GM23248 (cell line): Measurements from ENCODE around the gene LILRB3. TPM values are rescaled to one million over a fixed set of nuclear protein-coding genes. Genes with fewer than 3 reads are reported as not detected.
"Not testable (repeated sequence)": the region's sequence is repeated elsewhere in the genome, so short reads cannot be mapped to it uniquely, and the experiment has no call there.

Experiments used
- DNase-seq: peaks from one replicate; pipeline ENCODE4 v3.0.0-alpha.2; 2015
- H2AFZ ChIP-seq: fragments of 200-600 bp; sonication (generic); 2 replicates; pipeline ENCODE4 v1.6.1; 2016; ENCODE audit warnings: antibody characterized with exemption
- H3F3A ChIP-seq: fragments of 200-600 bp; sonication (generic); 2 replicates; pipeline ENCODE4 v1.6.1; 2016; ENCODE audit warnings: mild to moderate bottlenecking, antibody characterized with exemption, mixed run types; ENCODE audit not compliant: insufficient read depth
- H3K27ac ChIP-seq: fragments of 200-600 bp; sonication (generic); 2 replicates; pipeline ENCODE4 v1.5.1; 2016; ENCODE audit warnings: mild to moderate bottlenecking
- H3K27me3 ChIP-seq: fragments of 200-600 bp; sonication (generic); replicated peaks from 2 replicates; pipeline ENCODE4 v1.6.1; 2016; ENCODE audit warnings: mild to moderate bottlenecking; ENCODE audit not compliant: insufficient read depth
- H3K36me3 ChIP-seq: fragments of 200-600 bp; sonication (generic); 2 replicates; pipeline ENCODE4 v1.6.1; 2016; ENCODE audit warnings: low read depth, mild to moderate bottlenecking
- H3K4me1 ChIP-seq: fragments of 200-600 bp; sonication (generic); 2 replicates; pipeline ENCODE4 v1.6.1; 2016; ENCODE audit warnings: mild to moderate bottlenecking; ENCODE audit not compliant: insufficient read depth
- H3K4me2 ChIP-seq: fragments of 200-600 bp; sonication (generic); one replicate; pipeline ENCODE4 v1.6.1; 2016; ENCODE audit warnings: mild to moderate bottlenecking; ENCODE audit not compliant: unreplicated experiment
- H3K4me3 ChIP-seq: fragments of 200-600 bp; sonication (generic); 2 replicates; pipeline ENCODE4 v1.5.1; 2016; ENCODE audit warnings: mild to moderate bottlenecking
- H3K79me2 ChIP-seq: fragments of 200-600 bp; sonication (generic); 2 replicates; pipeline ENCODE4 v1.6.1; 2016; ENCODE audit warnings: mild to moderate bottlenecking; ENCODE audit not compliant: insufficient read depth
- H3K9ac ChIP-seq: fragments of 200-600 bp; sonication (generic); 2 replicates; pipeline ENCODE4 v1.6.1; 2016; ENCODE audit warnings: mild to moderate bottlenecking
- H3K9me2 ChIP-seq: fragments of 200-600 bp; sonication (generic); 2 replicates; pipeline ENCODE4 v1.6.1; 2016; ENCODE audit warnings: mixed run types, mild to moderate bottlenecking, moderate library complexity; ENCODE audit not compliant: insufficient read depth
- H3K9me3 ChIP-seq: fragments of 200-600 bp; sonication (generic); one replicate; pipeline ENCODE4 v1.6.1; 2017; ENCODE audit warnings: low read depth
- H4K20me1 ChIP-seq: fragments of 200-600 bp; sonication (generic); 2 replicates; pipeline ENCODE4 v1.6.0; 2016; ENCODE audit not compliant: insufficient read depth
- EZH2 ChIP-seq: fragments of 200-600 bp; sonication (generic); IDR thresholded peaks from 2 replicates; pipeline ENCODE4 v1.6.1; 2018; ENCODE audit warnings: antibody characterized with exemption, mild to moderate bottlenecking; ENCODE audit not compliant: insufficient read depth, poor library complexity, severe bottlenecking
- EZH2phosphoT487 ChIP-seq: fragments of 200-600 bp; sonication (generic); IDR thresholded peaks from 2 replicates; pipeline ENCODE4 v1.6.1; 2018; ENCODE audit warnings: antibody characterized with exemption, moderate library complexity, mild to moderate bottlenecking, low read depth; ENCODE audit not compliant: insufficient read depth
- WGBS, 2 experiments: methylation state at CpG; one replicate each; pipeline ENCODE4 v1.1.6; 2015 to 2017; ENCODE audit warnings: low lambda C conversion rate in 2 of 2, low coverage in 1 of 2; ENCODE audit errors: missing lambda C conversion rate in 2 of 2; 5-methylcytosine and 5-hydroxymethylcytosine counted together
- in situ Hi-C: fragments of 300-500 bp; cut with MboI; formaldehyde crosslinking; loops from 2 replicates; pipeline ENCODE4 v1.15.0; 2020
- polyA plus RNA-seq: library from polyadenylated mRNA; unstranded; fragments of >200 nt; fragmentation: Nextera tagmentation; extraction: Ambion mirVana; gene quantifications from 2 replicates; pipeline ENCODE4 v1.2.1, GENCODE V29; 2016
- total RNA-seq: library from RNA; depleted of rRNA; stranded (reverse); fragments of >200 nt; shearing (Covaris generic); gene quantifications from 2 replicates; pipeline ENCODE4 v1.2.3, GENCODE V29; 2014

LILRB3 gene
- total and polyA plus RNA-seq, 2 experiments from 2014 or later, result 0.53 TPM; not detected in 1

DNA sequence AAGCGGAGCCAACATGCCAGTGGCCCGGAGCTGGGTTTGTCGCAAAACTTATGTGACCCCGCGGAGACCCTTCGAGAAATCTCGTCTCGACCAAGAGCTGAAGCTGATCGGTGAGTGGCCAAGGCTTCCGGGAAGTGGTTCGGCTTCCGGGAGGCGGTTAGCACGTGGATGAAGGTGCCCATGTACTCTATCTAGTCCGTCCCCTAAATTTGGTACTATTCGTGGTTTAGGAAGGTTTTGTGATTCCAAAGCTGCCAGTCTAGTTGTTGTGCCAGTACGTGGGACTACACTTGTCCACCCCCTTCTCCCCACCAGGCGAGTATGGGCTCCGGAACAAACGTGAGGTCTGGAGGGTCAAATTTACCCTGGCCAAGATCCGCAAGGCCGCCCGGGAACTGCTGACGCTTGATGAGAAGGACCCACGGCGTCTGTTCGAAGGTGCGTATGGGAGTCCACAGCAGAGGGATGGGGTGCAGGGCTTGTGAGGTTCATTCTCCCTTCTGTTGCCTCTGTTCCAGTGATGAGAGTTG, 21.6 kb downstream of the LILRB3 start:
- Histone ChIP-seq H4K20me1 (peaks cover 28% of the 10 kb centered on the region; the same call in 1 of the 2 replicates), H3K4me3 (peak overlapping the region; percentile 93), H3K27ac (peak overlapping the region; percentile 97), H3K79me2 (peaks cover 53% of the 10 kb centered on the region), H3K4me1 (peaks cover 21% of the 10 kb centered on the region), H3K9ac (peak overlapping the region; percentile 97), H2AFZ (peak overlapping the region; percentile 65), H3K27me3 (no peaks in the 10 kb centered on the region), H3F3A (peaks cover 38% of the 10 kb centered on the region), H3K9me3 (no peaks in the 10 kb centered on the region), H3K4me2 (peak overlapping the region; percentile 96), H3K36me3 (peaks cover 29% of the 10 kb centered on the region), H3K9me2 (no peaks in the 10 kb centered on the region)
- in situ Hi-C loops, result no loop called here
- TF ChIP-seq EZH2phosphoT487, result no peak
- WGBS, 2 experiments, result 0 to 1% methylated on average over 28 of the region's 28 CpGs
- no peak for DNase-seq

DNA sequence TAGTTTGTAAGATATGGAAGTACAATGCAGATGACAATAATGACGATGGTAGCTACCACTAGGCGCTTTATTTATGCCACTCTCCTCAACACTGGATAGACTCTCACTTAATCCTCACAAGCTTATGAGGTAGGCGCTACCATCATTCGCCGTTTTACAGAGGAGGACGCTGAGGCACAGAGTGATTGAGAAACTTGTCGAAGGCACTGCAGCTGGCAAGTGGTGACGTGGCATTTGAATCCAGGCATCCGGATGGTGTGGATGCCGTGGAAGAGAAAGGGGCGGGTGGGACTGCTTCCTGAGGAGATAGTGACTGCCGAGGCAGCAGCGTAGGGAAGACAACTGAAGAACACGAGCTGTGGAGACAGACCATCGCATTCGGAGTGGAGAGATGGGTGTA, 23.4 kb downstream of the LILRB3 start:
- H3F3A ChIP-seq, result peaks cover 28% of the 10 kb centered on the region
- no peak overlapping the region for H3K4me3 ChIP-seq
- peaks cover 22% of the 10 kb centered on the region; the same call in 1 of the 2 replicates for H4K20me1 ChIP-seq

DNA sequence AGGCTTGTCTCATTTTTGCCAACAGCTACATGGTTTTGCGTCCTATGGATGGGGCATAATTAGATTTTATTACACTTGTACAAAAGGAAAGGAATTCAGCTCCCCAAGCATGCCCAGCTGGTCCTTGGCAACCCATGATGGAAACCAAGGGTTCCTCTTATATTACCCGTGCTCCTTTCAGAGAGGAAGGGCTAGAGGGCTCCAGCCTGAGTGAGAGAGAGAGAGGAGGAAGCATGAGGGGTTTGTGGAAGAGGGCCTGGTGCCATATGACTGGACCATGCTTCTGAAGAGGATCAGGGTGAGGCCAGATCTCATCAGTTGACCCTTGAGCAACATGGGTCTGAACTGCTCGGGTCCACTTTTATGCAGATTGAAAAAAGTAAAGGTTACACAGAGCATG, 25.7 kb downstream of the LILRB3 start:
- in situ Hi-C loops, result no loop called here
- peaks cover 44% of the 10 kb centered on the region for H3K79me2 ChIP-seq
- H3K4me3 ChIP-seq, result no peak overlapping the region
- H3K4me1 ChIP-seq, result peaks cover 6% of the 10 kb centered on the region
- H3K9me3 ChIP-seq, result no peaks in the 10 kb centered on the region
- H3F3A ChIP-seq, result peaks cover 25% of the 10 kb centered on the region
- no peak overlapping the region for H3K4me2 ChIP-seq
- H3K27me3 ChIP-seq, result no peaks in the 10 kb centered on the region
- WGBS, 2 experiments, result 86 to 88% methylated on average over 3 of the region's 3 CpGs
- peaks cover 6% of the 10 kb centered on the region; the same call in 1 of the 2 replicates for H4K20me1 ChIP-seq
- peaks cover 11% of the 10 kb centered on the region for H3K36me3 ChIP-seq
- H2AFZ ChIP-seq, result no peak overlapping the region
- no peak for TF ChIP-seq EZH2
- TF ChIP-seq EZH2phosphoT487, result no peak
- no peak overlapping the region for H3K9ac ChIP-seq
- DNase-seq, result no peak
- H3K27ac ChIP-seq, result no peak overlapping the region
- no peaks in the 10 kb centered on the region for H3K9me2 ChIP-seq

More for the DNA sequence above, 23.4 kb downstream of the LILRB3 start:
- H3K9ac ChIP-seq, result no peak overlapping the region
- peaks cover 15% of the 10 kb centered on the region for H3K4me1 ChIP-seq
- in situ Hi-C loops, result no loop called here
- no peak overlapping the region for H3K4me2 ChIP-seq
- no peaks in the 10 kb centered on the region for H3K27me3 ChIP-seq
- no peak for TF ChIP-seq EZH2
- TF ChIP-seq EZH2phosphoT487, result no peak
- H3K9me3 ChIP-seq, result no peaks in the 10 kb centered on the region
- no peak overlapping the region for H3K27ac ChIP-seq
- DNase-seq, result no peak
- H3K9me2 ChIP-seq, result no peaks in the 10 kb centered on the region
- H3K36me3 ChIP-seq, result peaks cover 21% of the 10 kb centered on the region
- H2AFZ ChIP-seq, result no peak overlapping the region
- peaks cover 45% of the 10 kb centered on the region for H3K79me2 ChIP-seq
- WGBS, 2 experiments, result 81 to 84% methylated on average over 16 of the region's 16 CpGs

DNA sequence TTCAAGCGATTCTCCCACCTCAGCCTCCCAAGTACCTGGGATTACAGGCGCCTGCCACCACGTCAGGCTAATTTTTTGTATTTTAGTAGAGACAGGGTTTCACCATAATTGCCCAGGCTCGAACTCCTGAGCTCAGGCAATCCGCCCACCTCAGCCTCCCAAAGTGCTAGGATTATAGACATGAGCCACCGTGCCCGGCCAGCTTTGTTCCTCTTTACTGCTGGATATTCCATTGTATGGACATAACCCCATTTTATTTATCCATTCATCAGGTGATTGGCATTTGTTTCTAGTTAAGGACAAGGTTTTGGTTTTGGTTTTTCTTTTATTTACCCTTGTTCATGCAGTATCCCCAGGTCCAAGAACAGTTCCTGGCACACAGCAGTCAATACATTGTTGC, 26.3 kb downstream of the LILRB3 start:
- H3K9ac ChIP-seq, result no peak overlapping the region
- H3K79me2 ChIP-seq, result peaks cover 42% of the 10 kb centered on the region
- no peaks in the 10 kb centered on the region for H3K27me3 ChIP-seq
- H3K4me3 ChIP-seq, result no peak overlapping the region
- H3K4me1 ChIP-seq, result peaks cover 7% of the 10 kb centered on the region
- peaks cover 6% of the 10 kb centered on the region for H3K36me3 ChIP-seq
- no peaks in the 10 kb centered on the region for H3K9me2 ChIP-seq
- no peak overlapping the region for H3K4me2 ChIP-seq
- H3K9me3 ChIP-seq, result no peaks in the 10 kb centered on the region
- H3K27ac ChIP-seq, result no peak overlapping the region
- H2AFZ ChIP-seq, result no peak overlapping the region
- in situ Hi-C loops, result no loop called here
- peaks cover 23% of the 10 kb centered on the region for H3F3A ChIP-seq
- 94 to 95% methylated on average over 7 of the region's 7 CpGs for WGBS, 2 experiments
- DNase-seq, result no peak
- TF ChIP-seq EZH2, result no peak
- no peak for TF ChIP-seq EZH2phosphoT487
- peaks cover under 1% of the 10 kb centered on the region; the same call in 1 of the 2 replicates for H4K20me1 ChIP-seq

DNA sequence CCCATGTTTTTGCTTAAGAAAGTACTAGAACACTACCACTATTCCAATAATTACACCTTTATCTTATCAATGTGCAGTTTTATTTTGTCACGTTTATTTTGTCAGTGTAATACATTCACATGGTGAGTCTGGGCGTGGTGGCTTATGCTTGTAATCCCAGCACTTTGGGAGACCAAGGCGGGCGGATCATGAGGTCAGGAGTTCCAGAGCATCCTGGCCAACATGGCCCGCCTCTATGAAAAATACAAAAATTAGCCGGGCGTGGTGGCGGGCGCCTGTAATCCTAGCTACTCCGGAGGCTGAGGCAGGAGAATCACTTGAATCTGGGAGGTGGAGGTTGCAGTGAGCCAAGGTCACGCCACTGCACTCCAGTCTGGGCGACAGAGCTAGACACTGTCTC, 28.3 kb downstream of the LILRB3 start:
- H3K27me3 ChIP-seq, H3K9ac ChIP-seq, H3K4me2 ChIP-seq, H3K4me1 ChIP-seq, in situ Hi-C loops, DNase-seq, H2AFZ ChIP-seq, H4K20me1 ChIP-seq, H3K9me3 ChIP-seq, H3K9me2 ChIP-seq, H3K27ac ChIP-seq, H3K36me3 ChIP-seq, H3K4me3 ChIP-seq: not testable (repeated sequence)
- peaks cover 36% of the 10 kb centered on the region for H3K79me2 ChIP-seq
- 93 to 96% methylated on average over 12 of the region's 12 CpGs for WGBS, 2 experiments
- peaks cover 18% of the 10 kb centered on the region for H3F3A ChIP-seq
